ENCODE data around the gene CYP2D6.

The CYP2D6 gene

DNA sequence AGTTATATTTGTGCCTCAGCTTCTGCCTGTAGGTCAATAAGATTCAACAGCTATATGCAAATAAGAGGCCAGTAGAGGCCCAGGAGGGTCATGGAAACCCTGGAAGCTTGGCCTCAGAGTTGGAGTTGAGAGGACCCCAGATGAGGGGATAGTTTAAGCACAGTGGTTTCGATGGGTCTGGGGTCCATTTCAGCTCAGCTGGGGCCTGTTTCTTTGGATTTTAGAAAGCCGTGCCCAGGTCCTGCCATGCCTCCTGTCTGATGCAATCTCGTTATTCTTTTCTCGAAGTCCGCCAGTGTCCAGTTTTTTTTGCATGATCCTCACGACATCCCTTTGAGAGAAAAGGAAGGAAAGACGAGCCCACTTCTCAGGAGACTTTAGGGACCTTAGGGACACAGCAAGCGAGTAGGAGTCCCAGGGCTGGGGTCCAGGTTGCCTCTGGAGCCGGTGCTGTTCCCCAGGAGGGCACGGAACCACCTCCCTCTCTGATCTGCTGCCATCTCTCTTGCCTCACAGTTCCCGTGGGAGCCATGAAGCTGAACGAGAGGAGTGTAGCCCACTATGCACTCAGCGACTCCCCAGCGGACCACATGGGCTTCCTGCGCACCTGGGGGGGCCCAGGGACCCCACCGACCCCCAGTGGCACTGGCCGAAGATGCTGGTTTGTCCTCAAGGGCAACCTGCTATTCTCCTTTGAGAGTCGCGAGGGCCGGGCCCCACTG lies 53.7 kb downstream of the CYP2D6 start:
- ATAC-seq (ENCODE audit: insufficient read depth, low read depth) = no peak
- DNase-seq = no peak
- peaks cover 24% of the 10 kb centered on the region for H3K79me2 ChIP-seq (ENCODE audit: insufficient read depth, low read length)
- no peaks in the 10 kb centered on the region for H4K20me1 ChIP-seq (ENCODE audit: insufficient read depth, low read length)
- no peak overlapping the region for H3K4me3 ChIP-seq (ENCODE audit: low read depth in 1 of 2, low read length in 2 of 2)
- peaks cover 29% of the 10 kb centered on the region for H3K4me1 ChIP-seq (ENCODE audit: insufficient read depth, low read length)
- no peak overlapping the region for H3K4me2 ChIP-seq (ENCODE audit: insufficient read depth, low read length)
- H3K36me3 ChIP-seq (ENCODE audit: insufficient read depth, low read length) = peaks cover 5% of the 10 kb centered on the region; the same call in 1 of the 2 replicates
- no peak for TF ChIP-seq EZH2 (IDR thresholded peaks at IDR 0.05; ENCODE audit: borderline replicate concordance, low read depth, low read length, severe bottlenecking)
- TF ChIP-seq, protein P1, sequence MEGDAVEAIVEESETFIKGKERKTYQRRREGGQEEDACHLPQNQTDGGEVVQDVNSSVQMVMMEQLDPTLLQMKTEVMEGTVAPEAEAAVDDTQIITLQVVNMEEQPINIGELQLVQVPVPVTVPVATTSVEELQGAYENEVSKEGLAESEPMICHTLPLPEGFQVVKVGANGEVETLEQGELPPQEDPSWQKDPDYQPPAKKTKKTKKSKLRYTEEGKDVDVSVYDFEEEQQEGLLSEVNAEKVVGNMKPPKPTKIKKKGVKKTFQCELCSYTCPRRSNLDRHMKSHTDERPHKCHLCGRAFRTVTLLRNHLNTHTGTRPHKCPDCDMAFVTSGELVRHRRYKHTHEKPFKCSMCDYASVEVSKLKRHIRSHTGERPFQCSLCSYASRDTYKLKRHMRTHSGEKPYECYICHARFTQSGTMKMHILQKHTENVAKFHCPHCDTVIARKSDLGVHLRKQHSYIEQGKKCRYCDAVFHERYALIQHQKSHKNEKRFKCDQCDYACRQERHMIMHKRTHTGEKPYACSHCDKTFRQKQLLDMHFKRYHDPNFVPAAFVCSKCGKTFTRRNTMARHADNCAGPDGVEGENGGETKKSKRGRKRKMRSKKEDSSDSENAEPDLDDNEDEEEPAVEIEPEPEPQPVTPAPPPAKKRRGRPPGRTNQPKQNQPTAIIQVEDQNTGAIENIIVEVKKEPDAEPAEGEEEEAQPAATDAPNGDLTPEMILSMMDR (IDR thresholded peaks at IDR 0.05; ENCODE audit: borderline replicate concordance, extremely low read depth, low read length, poor library complexity, severe bottlenecking) = no peak
- no peaks in the 10 kb centered on the region for H3K9me3 ChIP-seq (ENCODE audit: insufficient read depth, low read length, severe bottlenecking)
- no peak overlapping the region for H3K27ac ChIP-seq (ENCODE audit: low read length)
- H3K9ac ChIP-seq (ENCODE audit: low read depth, low read length) = no peak overlapping the region
- no peaks in the 10 kb centered on the region for H3K27me3 ChIP-seq (ENCODE audit: insufficient read depth, low read length, poor library complexity)
- H2AFZ ChIP-seq (ENCODE audit: low read depth, low read length) = no peak overlapping the region
